ENCODE results near the gene HIPK1.

Gene HIPK1

DNA sequence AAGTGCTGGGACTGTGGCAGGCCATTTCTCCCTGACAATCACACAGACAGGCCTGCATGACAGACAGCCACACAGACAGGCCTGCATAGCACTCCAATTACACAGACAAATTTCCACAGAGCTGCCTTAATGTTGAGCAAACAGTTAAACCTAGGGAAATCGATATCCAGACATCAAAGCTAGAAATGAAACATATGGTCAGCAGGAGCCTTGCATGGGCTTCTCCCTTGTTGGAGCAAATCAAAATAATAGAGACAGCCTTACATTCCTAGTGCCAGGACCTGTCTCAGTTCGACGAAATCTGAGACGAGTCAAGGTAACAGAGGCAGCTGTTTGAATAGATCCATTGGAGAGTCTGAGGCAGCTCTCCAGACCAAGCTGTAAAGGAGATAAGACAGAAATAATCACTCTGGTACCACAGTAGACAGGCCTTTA lies 92.6 kb downstream of the HIPK1 start:
- no peak for DNase-seq

DNA sequence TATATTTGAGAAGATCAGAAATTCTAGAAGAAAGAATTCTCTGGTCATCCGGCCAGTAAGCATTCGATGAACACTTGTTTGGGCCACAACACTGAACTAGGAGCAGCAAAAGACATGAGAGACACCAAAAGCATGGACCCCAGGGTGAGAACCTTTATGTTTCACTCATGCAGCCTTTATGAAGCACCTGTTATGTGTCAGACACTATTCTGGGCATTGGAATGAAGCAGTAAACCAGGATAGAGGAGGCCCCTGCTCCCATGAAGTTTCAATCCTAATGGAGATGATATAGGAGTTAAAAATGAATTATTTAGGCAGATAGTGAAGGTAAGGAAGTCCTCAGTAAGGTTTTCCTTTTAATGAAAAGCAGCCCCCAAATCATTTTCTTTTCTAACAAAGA lies 93.8 kb downstream of the HIPK1 start:
- DNase-seq, result no peak

DNA sequence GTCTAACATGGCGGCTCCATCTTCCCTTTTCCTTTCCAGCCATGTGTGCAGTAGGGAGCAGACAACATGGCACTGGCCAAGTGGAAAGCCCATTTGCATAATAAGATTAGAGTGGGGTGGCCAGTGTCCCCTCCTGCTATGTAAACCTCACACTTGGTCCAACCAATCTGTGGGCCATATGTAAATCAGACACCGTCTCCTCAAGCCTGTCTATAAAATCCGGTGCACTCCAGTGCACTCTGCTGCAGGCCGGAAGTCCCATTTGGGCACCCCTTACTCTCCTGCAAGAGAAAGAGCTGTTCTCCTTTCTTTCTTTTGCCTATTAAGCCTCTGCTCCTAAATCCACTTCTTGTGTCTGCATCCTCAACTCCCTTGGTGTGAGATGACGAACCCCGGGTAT lies 94.3 kb downstream of the HIPK1 start:
- DNase-seq, result no peak

DNA sequence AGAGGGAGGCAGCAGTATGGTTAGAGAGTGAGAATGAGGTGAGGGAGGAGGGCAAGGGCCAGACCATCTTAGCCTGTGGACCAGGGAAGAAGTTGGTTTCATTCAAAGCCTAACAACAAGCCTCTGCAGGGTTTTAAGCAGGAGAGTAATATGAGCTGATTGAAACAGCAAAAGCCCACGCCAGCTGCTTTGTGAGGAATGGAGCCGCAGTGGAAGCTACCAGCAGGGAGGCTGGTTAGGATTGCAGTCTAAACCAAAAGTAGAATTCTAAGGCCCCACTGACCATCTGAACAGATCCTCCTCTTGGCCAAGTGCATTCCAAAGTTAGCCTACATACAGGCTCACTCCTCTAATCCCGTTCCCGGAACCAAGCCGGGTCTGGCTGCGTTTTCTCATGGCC lies 94.9 kb downstream of the HIPK1 start:
- no peak for DNase-seq

DNA sequence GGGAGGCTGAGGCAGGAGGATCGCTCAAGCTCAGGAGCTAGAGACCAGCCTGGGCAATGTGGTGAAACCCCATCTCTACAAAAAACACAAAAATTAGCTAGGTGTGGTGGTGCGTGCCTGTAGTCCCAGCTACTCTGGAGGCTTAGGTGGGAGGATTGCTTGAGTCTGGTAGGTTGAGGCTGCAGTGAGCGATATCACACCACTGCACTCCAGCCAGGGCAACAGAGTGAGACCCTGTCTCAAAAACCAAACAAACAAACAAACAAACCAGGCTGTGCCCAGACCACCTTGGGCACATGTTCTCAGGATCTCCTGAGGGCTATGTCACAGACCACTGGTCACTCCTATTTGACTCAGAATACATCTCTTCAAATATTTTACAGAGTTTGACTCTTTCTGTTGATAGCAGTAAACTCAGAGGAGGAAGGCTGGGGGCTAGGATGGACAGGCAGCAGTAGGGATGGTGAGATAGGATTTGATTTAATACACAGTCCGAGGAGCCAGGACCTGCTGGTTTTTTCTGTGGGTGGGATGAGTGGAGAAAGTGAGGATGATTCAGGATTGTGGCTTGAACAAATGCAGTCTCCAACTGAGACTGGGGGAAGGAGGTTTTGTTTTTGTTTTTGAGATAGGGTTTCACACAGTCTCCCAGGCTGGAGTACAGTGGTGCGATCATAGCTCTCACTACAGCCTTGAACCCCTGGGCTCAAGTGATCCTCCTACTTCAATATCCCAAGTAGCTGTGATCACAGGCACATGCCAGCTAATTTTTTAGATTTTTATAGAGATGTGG lies 96.7 kb downstream of the HIPK1 start:
- DNase-seq, result no peak

DNA sequence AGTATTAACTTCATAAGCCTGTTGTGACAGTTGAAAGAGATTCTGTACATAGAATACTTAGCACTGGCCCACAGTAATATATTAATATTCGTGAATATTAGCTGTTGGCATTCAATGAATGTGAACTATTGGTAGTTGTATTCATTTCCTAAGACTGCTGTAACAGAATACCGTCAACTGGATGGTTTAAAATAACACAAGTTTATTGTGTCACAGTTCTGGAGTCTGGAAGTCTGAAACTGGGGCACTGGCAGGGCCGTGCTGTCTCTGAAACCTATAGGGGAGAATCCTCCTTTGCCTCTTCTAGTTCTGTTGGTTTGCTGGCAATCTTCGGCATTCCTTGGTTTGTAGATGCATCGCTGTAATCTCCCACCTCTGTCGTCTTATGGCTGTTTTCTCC lies 97.7 kb downstream of the HIPK1 start:
- DNase-seq, result no peak
